HG02610 (cell line): ENCODE measurements around the gene SLC35B1.
A peak's percentile ranks its signal among the peaks of the same experiment; 100 is the strongest.
"Not testable (repeated sequence)": the region's sequence is repeated elsewhere in the genome, so short reads cannot be mapped to it uniquely, and the experiment has no call there.

ENCODE experiments used
- ATAC-seq: cut with Tn5 transposase; IDR thresholded peaks from one replicate; pipeline ENCODE4 v1.9.1; 2021; ENCODE audit warnings: mild to moderate bottlenecking, moderate library complexity; ENCODE audit not compliant: unreplicated experiment

The SLC35B1 gene

GRCh38 chr17:49673679-49674078 is 34.1 kb downstream of the SLC35B1 start:
- not testable (repeated sequence) for ATAC-seq

DNA sequence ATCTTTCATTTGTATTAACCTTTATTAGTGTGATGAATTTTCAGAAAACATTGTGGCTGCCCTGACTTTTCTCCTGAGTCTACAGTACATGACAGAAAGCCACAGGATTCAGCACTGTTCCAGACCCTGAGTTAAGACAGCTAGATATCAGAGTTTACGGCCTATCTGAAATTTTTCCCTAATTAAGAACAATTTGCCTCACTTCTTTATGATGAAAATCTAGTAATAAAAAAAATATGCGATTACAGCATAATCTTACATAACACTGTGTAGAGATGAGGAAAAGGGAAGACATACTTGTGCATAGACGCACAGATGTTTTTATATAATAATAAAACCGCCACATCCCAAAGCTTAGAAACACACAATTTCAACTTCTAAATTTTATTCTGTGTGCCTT is 37.1 kb downstream of the SLC35B1 start:
- ATAC-seq = no peak

GRCh38 chr17:49670002-49670401 is 37.8 kb downstream of the SLC35B1 start:
- ATAC-seq = no peak

- ATAC-seq = no peak
Observed at GRCh38 chr17:49667854-49668253, 39.9 kb downstream of the SLC35B1 start.

GRCh38 chr17:49664706-49665211 is 43.0 kb downstream of the SLC35B1 start:
- no peak for ATAC-seq

DNA sequence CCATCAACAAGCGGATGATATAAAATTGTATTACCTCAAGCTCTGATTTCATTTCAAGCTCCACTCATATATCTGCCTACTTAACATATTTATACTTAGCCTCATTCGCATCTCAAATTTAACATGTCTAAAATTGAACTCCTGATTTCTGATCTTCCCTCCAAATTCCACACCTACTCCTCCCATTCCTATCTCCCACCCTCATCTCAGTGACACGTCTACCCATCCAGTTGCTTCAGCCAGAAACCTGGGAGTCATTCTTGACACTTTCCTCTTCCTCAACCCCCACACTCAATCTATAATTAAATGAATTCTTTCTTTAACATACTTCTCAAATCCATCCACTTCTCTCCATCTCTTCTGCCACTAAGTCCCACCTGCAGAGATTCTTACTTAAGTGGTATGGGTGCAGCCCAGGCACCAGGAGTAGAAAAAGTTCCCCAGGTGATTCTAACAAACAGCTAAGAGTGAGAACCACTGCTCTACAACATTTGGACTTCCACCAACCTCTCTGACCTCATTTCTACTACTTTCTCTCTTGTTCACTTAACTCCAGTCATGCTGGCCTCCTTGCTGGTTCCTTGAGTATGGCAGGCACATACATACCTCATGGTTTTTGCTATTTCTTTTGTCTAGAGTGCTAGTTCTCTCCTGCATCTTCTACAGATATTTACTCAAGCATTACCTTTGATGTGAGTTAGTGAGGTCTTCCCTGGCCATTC is 47.9 kb downstream of the SLC35B1 start:
- ATAC-seq = peak; percentile 49

GRCh38 chr17:49656247-49656646 is 51.5 kb downstream of the SLC35B1 start:
- no peak for ATAC-seq
